NCI-H345 treated with DMSO at 0.1 percent for 48 hours (cell line): ENCODE results near the gene AAMP.
"Not testable (repeated sequence)": the region's sequence is repeated elsewhere in the genome, so short reads cannot be mapped to it uniquely, and the experiment has no call there.

Experiments used
- DNase-seq: peaks from one replicate; lab custom pipeline; 2025; ENCODE audit not compliant: unreplicated experiment; lab: John Stamatoyannopoulos, UW

Gene AAMP

GRCh38 chr2:218275371-218276072 is 5.6 kb upstream of the AAMP start:
- DNase-seq = no peak

GRCh38 chr2:218274586-218274985 is 4.6 kb upstream of the AAMP start:
- no peak for DNase-seq

- no peak for DNase-seq
Observed at GRCh38 chr2:218273908-218274249, 3.9 kb upstream of the AAMP start.

- DNase-seq = not testable (repeated sequence)
Observed at GRCh38 chr2:218273214-218273907, 3.4 kb upstream of the AAMP start.

- peak; percentile 38 for DNase-seq
Observed at GRCh38 chr2:218272531-218273212, 2.7 kb upstream of the AAMP start.

GRCh38 chr2:218271865-218272530 is 2.1 kb upstream of the AAMP start:
- no peak for DNase-seq

GRCh38 chr2:218271487-218271797 is 1.5 kb upstream of the AAMP start:
- no peak for DNase-seq

GRCh38 chr2:218270721-218271486 is 967 bp upstream of the AAMP start:
- no peak for DNase-seq

GRCh38 chr2:218267259-218267658 is 2.7 kb downstream of the AAMP start:
- DNase-seq = no peak

GRCh38 chr2:218266316-218266979 is 3.5 kb downstream of the AAMP start:
- DNase-seq = no peak

- no peak for DNase-seq
Observed at GRCh38 chr2:218265626-218266025, 4.3 kb downstream of the AAMP start.

GRCh38 chr2:218264773-218265561 is 5.0 kb downstream of the AAMP start:
- DNase-seq = no peak

- no peak for DNase-seq
Observed at GRCh38 chr2:218263817-218264641, 5.9 kb downstream of the AAMP start.

GRCh38 chr2:218262631-218263586 is 7.0 kb downstream of the AAMP start:
- DNase-seq = no peak

GRCh38 chr2:218262237-218262600 is 7.7 kb downstream of the AAMP start:
- DNase-seq = no peak

- DNase-seq = no peak
Observed at GRCh38 chr2:218261423-218262236, 8.3 kb downstream of the AAMP start.
